ENCODE data around the gene DKC1. TPM values are rescaled to one million over a fixed set of nuclear protein-coding genes. Genes with fewer than 3 reads are reported as not detected.
"Not testable (repeated sequence)": the region's sequence is repeated elsewhere in the genome, so short reads cannot be mapped to it uniquely, and the experiment has no call there.

DKC1 gene
- total and polyA plus RNA-seq, 8 donors = 22.3 to 70.6 (median 62.6) TPM

DNA sequence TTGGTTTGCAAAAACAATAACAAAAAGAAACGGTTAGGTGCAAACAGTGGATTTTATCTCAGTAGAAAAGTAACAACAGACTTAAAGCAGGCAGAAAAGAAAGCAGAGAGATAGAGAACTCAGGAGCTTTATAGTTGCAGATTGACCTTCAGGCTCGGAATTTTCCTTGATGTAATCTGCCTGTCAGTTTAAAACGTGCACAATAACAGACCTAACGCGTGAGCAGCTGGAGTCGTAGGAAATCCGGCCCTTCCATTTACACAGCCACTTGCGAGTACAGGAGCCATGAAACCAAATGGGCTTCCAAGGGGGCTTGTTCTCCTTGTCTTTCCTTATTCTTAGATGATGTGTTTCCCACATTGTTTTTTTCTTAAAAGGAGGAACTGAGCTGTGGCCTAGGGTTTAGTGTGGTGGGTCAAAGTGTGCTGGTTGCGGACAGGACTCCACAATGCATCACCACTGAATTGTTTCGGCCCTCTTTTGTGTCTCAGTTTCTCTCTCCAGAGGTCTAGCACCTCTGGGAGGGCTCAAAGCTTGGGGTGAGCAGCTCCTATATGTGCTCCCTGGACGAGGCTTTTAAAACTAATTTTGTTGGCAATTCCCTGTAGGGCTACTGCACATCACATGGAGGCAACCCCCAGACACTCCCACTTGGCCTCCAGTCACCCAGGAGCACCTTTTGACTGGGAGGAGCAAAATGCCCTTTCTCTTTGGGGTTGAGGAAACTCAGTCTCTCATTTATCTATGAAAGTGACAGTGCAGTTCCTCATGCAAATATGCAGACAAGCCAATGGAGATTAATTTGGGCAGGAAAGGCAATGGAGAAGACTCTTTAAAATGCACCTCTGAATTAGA lies 56.5 kb downstream of the DKC1 start:
- intact Hi-C loops (cut with DNase I) = no loop called here

DNA sequence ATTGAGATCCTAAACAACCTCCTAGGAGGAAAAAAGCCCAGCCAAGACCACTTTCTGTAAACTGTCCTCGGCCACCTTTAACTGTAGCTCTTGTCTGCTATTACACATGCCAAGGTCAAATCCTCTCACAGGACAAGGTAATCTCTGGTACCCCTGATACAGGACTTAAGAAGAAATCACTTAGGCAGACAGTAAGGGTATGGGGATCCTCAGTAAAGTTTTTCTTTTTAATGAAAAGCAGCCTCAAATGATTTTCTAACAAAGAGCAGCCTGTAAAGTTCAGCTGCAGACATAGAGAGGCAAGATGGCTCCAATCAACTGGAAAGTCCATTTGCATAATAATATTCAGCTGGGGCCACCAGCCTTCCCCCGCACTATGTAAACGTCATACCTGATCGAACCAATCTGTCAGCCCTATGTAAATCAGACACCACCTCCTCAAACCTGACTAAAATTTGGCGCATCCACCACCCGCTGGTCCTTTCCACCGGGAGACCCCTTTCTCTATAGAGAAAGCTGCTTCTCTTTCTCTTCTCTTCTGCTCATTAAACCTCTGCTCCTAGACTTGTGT lies 57.2 kb downstream of the DKC1 start:
- H3K36me3 ChIP-seq = no peaks in the 10 kb centered on the region
- TF ChIP-seq, protein P1, sequence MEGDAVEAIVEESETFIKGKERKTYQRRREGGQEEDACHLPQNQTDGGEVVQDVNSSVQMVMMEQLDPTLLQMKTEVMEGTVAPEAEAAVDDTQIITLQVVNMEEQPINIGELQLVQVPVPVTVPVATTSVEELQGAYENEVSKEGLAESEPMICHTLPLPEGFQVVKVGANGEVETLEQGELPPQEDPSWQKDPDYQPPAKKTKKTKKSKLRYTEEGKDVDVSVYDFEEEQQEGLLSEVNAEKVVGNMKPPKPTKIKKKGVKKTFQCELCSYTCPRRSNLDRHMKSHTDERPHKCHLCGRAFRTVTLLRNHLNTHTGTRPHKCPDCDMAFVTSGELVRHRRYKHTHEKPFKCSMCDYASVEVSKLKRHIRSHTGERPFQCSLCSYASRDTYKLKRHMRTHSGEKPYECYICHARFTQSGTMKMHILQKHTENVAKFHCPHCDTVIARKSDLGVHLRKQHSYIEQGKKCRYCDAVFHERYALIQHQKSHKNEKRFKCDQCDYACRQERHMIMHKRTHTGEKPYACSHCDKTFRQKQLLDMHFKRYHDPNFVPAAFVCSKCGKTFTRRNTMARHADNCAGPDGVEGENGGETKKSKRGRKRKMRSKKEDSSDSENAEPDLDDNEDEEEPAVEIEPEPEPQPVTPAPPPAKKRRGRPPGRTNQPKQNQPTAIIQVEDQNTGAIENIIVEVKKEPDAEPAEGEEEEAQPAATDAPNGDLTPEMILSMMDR (IDR thresholded peaks at IDR 0.05) = no peak
- intact Hi-C loops (cut with DNase I) = no loop called here
- no peaks in the 10 kb centered on the region for H3K4me1 ChIP-seq
- no peak overlapping the region for H3K27ac ChIP-seq
- DNase-seq = no peak
- no peaks in the 10 kb centered on the region for H3K9me3 ChIP-seq
- H3K27me3 ChIP-seq = no peaks in the 10 kb centered on the region
- no peak overlapping the region for H3K4me3 ChIP-seq
- ATAC-seq = no peak

More for the DNA sequence above, 56.5 kb downstream of the DKC1 start:
- Histone ChIP-seq H3K36me3 (no peaks in the 10 kb centered on the region), H3K4me3 (no peak overlapping the region), H3K27me3 (no peaks in the 10 kb centered on the region), H3K27ac (no peak overlapping the region), H3K9me3 (no peaks in the 10 kb centered on the region), H3K4me1 (no peaks in the 10 kb centered on the region)
- TF ChIP-seq, protein P1 (IDR thresholded peaks at IDR 0.05) = no peak
- ATAC-seq (no peak), DNase-seq (no peak)

DNA sequence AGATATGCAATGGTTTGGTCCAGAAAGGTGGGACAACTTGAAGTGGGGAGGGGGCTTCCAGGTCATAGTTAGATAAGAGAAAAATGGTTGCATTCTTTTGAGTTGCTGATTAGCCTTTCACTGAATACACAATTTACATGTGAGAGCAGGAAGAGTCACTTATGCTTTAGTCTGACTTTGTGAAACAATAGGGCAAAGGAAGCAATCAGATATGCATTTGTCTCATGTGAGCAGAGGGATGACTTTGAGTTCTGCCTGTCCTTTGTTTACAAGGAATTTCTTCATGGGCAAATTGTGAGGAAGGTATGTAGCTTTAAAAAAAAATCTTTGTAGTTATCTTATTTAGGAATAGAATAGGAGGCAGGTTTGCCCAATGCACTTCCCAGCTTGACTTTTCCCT lies 58.9 kb downstream of the DKC1 start:
- no peaks in the 10 kb centered on the region for H3K36me3 ChIP-seq
- no peaks in the 10 kb centered on the region for H3K27me3 ChIP-seq
- no peak for DNase-seq
- TF ChIP-seq, protein P1 (IDR thresholded peaks at IDR 0.05) = no peak
- intact Hi-C loops (cut with DNase I) = no loop called here
- H3K4me1 ChIP-seq = no peaks in the 10 kb centered on the region
- H3K4me3 ChIP-seq = no peak overlapping the region
- no peak for ATAC-seq
- H3K9me3 ChIP-seq = no peaks in the 10 kb centered on the region
- no peak overlapping the region for H3K27ac ChIP-seq

DNA sequence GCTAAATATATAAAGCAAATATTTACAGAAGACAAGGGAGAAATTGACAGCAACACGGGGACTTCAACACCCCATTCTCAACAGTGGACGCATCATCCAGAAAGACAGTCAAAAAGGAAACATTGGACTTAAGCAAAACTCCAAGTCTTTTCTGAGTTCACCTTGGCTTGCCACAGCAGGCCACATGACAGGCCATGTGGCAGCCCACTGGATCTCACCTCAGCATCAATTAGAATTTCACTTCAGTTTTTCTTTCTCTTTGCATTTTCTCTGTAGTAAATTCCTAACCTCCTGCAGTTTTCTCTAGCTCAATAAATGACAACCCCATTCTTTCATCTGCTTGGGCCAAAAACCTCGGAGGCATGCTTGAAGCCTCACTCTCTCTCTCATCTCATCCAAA lies 59.4 kb downstream of the DKC1 start:
- TF ChIP-seq, protein P1 (IDR thresholded peaks at IDR 0.05) = no peak
- intact Hi-C loops (cut with DNase I) = no loop called here

DNA sequence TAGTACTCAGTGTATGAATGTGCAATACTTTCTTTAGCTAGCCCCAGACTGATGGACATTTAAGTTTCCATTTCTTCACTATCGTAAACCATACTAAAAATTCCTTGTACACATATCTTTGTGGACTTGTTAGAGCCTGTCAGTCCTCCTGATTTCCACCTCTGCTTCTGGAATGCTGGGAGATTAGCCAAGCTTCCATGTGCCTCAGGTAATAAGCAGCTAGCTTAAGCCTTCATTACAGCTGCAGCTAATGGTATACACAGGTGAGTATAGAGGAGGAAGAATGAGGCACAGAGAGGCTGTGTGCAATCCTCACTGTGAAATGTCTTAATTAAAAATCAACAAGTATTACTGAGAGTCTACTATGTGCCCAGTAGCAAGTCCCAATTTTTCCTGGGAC lies 62.0 kb downstream of the DKC1 start:
- Histone ChIP-seq H3K27ac (no peak overlapping the region), H3K9me3 (no peaks in the 10 kb centered on the region), H3K36me3 (no peaks in the 10 kb centered on the region), H3K4me3 (no peak overlapping the region), H3K27me3 (no peaks in the 10 kb centered on the region), H3K4me1 (no peaks in the 10 kb centered on the region)
- DNase-seq (no peak), ATAC-seq (no peak)
- TF ChIP-seq, protein P1 (IDR thresholded peaks at IDR 0.05) = no peak
- intact Hi-C loops (cut with DNase I) = no loop called here

More for the DNA sequence above, 59.4 kb downstream of the DKC1 start:
- no peak for ATAC-seq
- Histone ChIP-seq H3K4me1 (no peaks in the 10 kb centered on the region), H3K9me3 (no peaks in the 10 kb centered on the region), H3K27ac (no peak overlapping the region), H3K27me3 (no peaks in the 10 kb centered on the region), H3K36me3 (no peaks in the 10 kb centered on the region), H3K4me3 (no peak overlapping the region)
- no peak for DNase-seq

DNA sequence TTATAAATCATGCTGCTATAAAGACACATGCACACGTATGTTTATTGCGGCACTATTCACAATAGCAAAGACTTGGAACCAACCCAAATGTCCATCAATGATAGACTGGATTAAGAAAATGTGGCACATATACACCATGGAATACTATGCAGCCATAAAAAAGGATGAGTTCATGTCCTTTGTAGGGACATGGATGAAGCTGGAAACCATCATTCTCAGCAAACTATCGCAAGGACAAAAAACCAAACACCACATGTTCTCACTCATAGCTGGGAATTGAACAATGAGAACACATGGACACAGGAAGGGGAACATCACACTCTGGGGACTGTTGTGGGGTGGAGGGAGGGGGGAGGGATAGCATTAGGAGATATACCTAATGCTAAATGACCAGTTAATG lies 62.9 kb downstream of the DKC1 start:
- intact Hi-C loops (cut with DNase I); DNase-seq; ATAC-seq; H3K36me3 ChIP-seq; H3K4me1 ChIP-seq; H3K27me3 ChIP-seq; H3K4me3 ChIP-seq; H3K27ac ChIP-seq; H3K9me3 ChIP-seq: not testable (repeated sequence)
